Fibroblast of lung (primary cell): ENCODE measurements around the gene GRAMD2B.
"Not testable (repeated sequence)": the region's sequence is repeated elsewhere in the genome, so short reads cannot be mapped to it uniquely, and the experiment has no call there.

ENCODE experiments used
- EZH2 ChIP-seq: IDR thresholded peaks from 2 replicates; pipeline ENCODE4 v1.5.1; 2012; ENCODE audit warnings: low read length, control low read depth, mild to moderate bottlenecking; ENCODE audit errors: missing control alignments
- TF ChIP-seq, protein P1 (sequence below), 2 donors: IDR thresholded peaks in 1 of 2; conservative IDR thresholded peaks in 1 of 2; 1 replicate in 1 of 2; 2 replicates in 1 of 2; pipeline ENCODE4 v1.5.1; 2011 to 2012; ENCODE audit warnings: low read length in 2 of 2, control low read depth in 1 of 2, inconsistent platforms in 1 of 2, low read depth in 1 of 2, mild to moderate bottlenecking in 1 of 2

DNA sequence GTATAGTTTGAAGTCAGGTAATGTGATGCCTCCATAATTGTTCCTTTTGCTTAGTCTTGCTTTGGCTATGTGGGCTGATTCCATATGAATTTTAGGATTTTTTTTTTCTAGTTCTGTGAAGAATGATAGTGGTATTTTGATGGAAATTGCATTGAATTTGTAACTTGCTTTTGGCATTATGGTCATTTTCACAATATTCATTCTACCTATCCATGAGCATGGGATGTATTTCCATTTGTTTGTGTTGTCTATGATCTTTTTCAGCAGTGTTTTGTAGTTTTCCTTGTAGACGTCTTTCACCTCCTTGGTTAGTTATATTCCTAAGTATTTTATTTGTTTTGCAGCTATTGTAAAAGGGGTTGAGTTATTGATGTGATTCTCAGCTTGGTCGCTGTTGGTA lies 42.9 kb upstream of the GRAMD2B start:
- TF ChIP-seq, protein P1, sequence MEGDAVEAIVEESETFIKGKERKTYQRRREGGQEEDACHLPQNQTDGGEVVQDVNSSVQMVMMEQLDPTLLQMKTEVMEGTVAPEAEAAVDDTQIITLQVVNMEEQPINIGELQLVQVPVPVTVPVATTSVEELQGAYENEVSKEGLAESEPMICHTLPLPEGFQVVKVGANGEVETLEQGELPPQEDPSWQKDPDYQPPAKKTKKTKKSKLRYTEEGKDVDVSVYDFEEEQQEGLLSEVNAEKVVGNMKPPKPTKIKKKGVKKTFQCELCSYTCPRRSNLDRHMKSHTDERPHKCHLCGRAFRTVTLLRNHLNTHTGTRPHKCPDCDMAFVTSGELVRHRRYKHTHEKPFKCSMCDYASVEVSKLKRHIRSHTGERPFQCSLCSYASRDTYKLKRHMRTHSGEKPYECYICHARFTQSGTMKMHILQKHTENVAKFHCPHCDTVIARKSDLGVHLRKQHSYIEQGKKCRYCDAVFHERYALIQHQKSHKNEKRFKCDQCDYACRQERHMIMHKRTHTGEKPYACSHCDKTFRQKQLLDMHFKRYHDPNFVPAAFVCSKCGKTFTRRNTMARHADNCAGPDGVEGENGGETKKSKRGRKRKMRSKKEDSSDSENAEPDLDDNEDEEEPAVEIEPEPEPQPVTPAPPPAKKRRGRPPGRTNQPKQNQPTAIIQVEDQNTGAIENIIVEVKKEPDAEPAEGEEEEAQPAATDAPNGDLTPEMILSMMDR (conservative IDR thresholded peaks at IDR 0.05 in 1 of 2, IDR thresholded peaks at IDR 0.05 in 1 of 2; ENCODE audit: low read depth in 1 of 2, low read length in 2 of 2): not testable (repeated sequence)
- not testable (repeated sequence) for TF ChIP-seq EZH2
